Limb (tissue), 2 donors: ENCODE data around the gene SIGLEC11.

Experiments used
- DNase-seq, 2 donors: peaks; one replicate each; pipeline ENCODE4 v3.0.0-alpha.2; 2016; ENCODE audit errors: extremely low spot score in 2 of 2

The SIGLEC11 gene

DNA sequence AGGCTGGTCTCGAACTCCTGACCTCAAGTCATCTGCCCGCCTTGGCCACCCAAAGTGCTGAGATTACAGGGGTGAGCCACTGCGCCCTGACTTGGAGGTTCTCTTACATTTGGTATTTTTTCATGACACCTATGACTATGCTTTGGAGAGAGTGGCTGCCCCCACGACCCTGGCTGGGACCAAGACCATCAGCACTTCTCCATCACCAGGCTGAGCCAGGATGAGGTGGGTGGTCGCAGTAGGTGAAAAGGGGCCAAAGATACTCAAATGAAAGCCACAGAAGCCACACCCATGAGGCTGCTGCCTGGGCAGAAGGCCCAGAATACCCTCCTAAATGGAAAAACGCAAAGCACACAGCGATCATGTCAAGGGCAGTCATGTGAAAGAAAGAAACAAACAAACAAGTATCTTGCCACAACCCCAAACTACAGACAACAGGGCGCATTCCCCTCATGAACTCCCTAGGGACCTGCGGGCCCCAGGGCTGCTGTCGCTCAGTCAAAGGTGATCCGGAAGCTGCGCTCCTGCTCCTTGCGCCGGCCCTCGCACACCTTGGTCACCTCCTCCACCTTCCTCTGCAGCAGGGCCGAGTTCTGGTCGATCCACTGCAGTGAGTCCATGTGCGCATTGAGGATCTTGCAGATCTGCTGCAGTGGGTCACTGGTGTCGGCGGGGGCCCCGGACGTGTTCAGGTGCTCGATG lies 53.1 kb downstream of the SIGLEC11 start:
- no peak for DNase-seq

DNA sequence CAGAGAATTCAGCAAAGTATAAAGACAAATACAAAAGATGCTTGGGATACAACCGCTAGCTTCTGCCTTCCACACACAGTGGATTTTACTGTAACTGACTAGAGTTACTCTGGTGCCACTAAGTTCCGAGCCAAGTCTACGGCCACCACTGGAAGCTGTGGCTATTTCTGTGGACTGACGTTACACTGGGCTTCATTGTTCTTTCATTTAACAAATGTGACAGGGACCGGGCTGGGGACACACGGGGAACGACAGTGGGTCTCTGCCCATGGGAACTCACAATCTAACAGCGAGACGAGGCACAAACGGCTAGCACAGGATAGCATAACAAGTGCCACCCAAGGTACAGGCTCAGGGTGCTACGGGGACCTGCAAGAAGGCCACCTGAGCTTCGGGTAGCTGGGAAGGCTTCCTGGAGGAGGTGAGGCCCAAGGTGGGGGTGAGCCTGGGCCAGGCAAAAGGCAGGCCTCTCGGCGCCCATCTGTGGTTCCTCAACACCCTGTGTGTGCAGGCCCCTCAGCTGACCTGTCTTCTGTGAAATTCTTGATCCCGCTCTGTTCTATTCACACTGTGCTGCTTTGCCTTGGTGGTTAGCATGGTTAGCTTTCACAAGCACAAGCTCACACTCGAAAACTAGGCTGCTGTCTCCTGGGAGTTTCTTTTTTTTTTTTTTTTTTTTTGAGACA lies 54.0 kb downstream of the SIGLEC11 start:
- no peak for DNase-seq

- DNase-seq: no peak
These were observed 56.8 kb downstream of the SIGLEC11 start for GRCh38 chr19:49904136-49904535.
